ENCODE results near the gene FOXO1. TPM values are rescaled to one million over a fixed set of nuclear protein-coding genes. Genes with fewer than 3 reads are reported as not detected.

FOXO1 gene
- total RNA-seq, 1 donor from 2014 or later = 10.4 TPM

- Histone ChIP-seq H3K27ac (ENCODE audit: low read depth, low read length) (no peak overlapping the region), H3K27me3 (ENCODE audit: insufficient read depth, low read length) (peaks cover 3% of the 10 kb centered on the region), H3K36me3 (ENCODE audit: insufficient read depth, low read length) (no peaks in the 10 kb centered on the region), H3K9me3 (ENCODE audit: insufficient read depth, low read depth, low read length) (no peaks in the 10 kb centered on the region), H2AFZ (ENCODE audit: low read depth, low read length) (no peak overlapping the region), H4K20me1 (ENCODE audit: insufficient read depth, low read length) (no peaks in the 10 kb centered on the region), H3K4me2 (ENCODE audit: low read length) (no peak overlapping the region), H3K79me2 (ENCODE audit: insufficient read depth, low read length) (no peaks in the 10 kb centered on the region), H3K4me3 (ENCODE audit: insufficient read depth, low read depth, low read length) (no peak overlapping the region), H3K9ac (ENCODE audit: low read length) (no peak overlapping the region), H3K4me1 (ENCODE audit: insufficient read depth, low read length) (no peaks in the 10 kb centered on the region)
- TF ChIP-seq CTCF (IDR thresholded peaks at IDR 0.05; ENCODE audit: insufficient read depth, low read depth, low read length) (no peak), EZH2 (IDR thresholded peaks at IDR 0.05; ENCODE audit: insufficient read depth, low read length) (no peak)
- Mint-ChIP-seq H3K4me3 (ENCODE audit: unreplicated experiment) (no peak overlapping the region), H3K4me1 (ENCODE audit: low read depth, unreplicated experiment) (peaks cover 5% of the 10 kb centered on the region), H3K9me3 (ENCODE audit: unreplicated experiment) (no peaks in the 10 kb centered on the region), H3K36me3 (ENCODE audit: low read depth, unreplicated experiment) (no peaks in the 10 kb centered on the region), H3K27ac (ENCODE audit: unreplicated experiment) (no peak overlapping the region), H3K27me3 (ENCODE audit: low read depth, unreplicated experiment) (no peaks in the 10 kb centered on the region)
- FAIRE-seq (no peak), DNase-seq (ENCODE audit: low read depth) (peak; percentile 54)
Measured at GRCh38 chr13:40518481-40518882, 148.0 kb downstream of the FOXO1 start.

DNA sequence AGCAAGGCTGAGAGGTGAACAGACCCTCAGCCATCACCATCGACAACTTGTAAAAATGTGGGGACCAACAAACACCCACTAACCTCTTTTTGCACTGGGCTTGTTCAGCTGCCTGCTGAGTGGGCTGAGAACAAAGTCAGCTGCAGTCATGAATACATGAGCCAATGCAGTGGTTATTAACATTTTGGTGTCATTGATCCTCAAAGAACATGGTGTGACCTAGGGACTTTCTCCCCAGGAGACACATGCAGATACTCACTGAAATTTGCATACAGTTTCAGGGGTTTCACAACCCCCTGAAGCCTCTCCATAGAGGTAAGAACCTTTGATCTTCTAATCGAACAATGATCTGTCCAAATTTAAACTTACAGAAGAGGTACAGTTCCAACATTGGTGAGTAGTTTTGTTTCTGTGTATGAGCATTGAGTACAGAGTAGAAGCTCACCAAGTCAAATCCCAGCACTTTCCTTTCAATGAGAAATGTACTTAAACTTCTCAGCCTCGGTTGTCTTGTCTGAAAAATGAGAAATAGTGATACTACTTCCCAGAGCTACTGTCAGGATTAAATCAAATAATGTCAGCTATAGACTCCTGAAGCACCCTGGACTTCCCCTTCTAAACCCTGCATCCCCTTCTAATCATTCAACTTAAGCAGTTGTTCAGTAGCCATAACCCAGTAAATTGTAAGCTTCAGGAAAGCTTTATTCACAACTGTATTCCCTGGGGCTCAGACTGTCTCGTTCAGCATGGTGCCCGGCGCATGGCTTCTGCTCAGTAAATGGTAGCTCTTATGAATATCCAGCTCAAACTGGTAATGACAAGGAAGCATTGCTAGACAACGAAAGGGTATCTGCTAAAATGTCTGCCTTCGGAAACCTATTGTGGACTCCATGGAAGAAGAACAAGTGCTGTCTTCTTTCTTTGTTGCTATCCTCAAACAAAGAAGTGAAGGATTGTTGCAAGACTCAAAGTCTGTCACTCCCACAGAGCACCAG, 148.7 kb downstream of the FOXO1 start:
- Histone ChIP-seq H2AFZ (ENCODE audit: low read depth, low read length) (no peak overlapping the region), H3K27ac (ENCODE audit: low read depth, low read length) (no peak overlapping the region), H3K4me1 (ENCODE audit: insufficient read depth, low read length) (no peaks in the 10 kb centered on the region), H3K27me3 (ENCODE audit: insufficient read depth, low read length) (peaks cover 3% of the 10 kb centered on the region), H3K36me3 (ENCODE audit: insufficient read depth, low read length) (no peaks in the 10 kb centered on the region), H3K9ac (ENCODE audit: low read length) (no peak overlapping the region), H3K9me3 (ENCODE audit: insufficient read depth, low read depth, low read length) (no peaks in the 10 kb centered on the region), H3K79me2 (ENCODE audit: insufficient read depth, low read length) (no peaks in the 10 kb centered on the region), H4K20me1 (ENCODE audit: insufficient read depth, low read length) (no peaks in the 10 kb centered on the region), H3K4me3 (ENCODE audit: insufficient read depth, low read depth, low read length) (no peak overlapping the region), H3K4me2 (ENCODE audit: low read length) (no peak overlapping the region)
- no peaks in the 10 kb centered on the region for H3K27me3 Mint-ChIP-seq (ENCODE audit: low read depth, unreplicated experiment)
- DNase-seq (ENCODE audit: low read depth) (no peak), FAIRE-seq (no peak)
- H3K4me3 Mint-ChIP-seq (ENCODE audit: unreplicated experiment) = no peak overlapping the region
- peaks cover 7% of the 10 kb centered on the region for H3K4me1 Mint-ChIP-seq (ENCODE audit: low read depth, unreplicated experiment)
- no peaks in the 10 kb centered on the region for H3K9me3 Mint-ChIP-seq (ENCODE audit: unreplicated experiment)
- no peak overlapping the region for H3K27ac Mint-ChIP-seq (ENCODE audit: unreplicated experiment)
- TF ChIP-seq EZH2 (IDR thresholded peaks at IDR 0.05; ENCODE audit: insufficient read depth, low read length) (no peak), CTCF (IDR thresholded peaks at IDR 0.05; ENCODE audit: insufficient read depth, low read depth, low read length) (no peak)
- no peaks in the 10 kb centered on the region for H3K36me3 Mint-ChIP-seq (ENCODE audit: low read depth, unreplicated experiment)

DNA sequence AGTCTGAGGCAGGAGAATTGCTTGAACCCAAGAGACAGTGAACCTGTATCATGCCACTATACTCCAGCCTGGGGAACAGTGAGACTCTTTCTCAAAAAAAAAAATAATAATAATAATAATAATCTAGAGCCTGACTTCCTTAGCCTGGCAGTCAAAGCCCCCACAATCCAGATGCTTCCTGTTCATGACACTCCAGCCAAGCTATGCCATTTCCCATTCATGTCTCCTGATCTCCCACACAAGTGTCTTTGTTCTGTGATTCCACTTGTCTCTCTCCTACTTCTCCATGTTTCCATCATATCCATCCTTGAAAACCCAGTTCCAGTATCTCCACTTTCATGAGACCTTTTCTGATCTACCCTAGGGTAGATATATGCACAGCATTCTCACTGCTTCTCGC, 150.7 kb downstream of the FOXO1 start:
- Histone ChIP-seq H3K9ac (ENCODE audit: low read length) (no peak overlapping the region), H3K4me2 (ENCODE audit: low read length) (no peak overlapping the region), H3K79me2 (ENCODE audit: insufficient read depth, low read length) (no peaks in the 10 kb centered on the region), H3K36me3 (ENCODE audit: insufficient read depth, low read length) (no peaks in the 10 kb centered on the region), H2AFZ (ENCODE audit: low read depth, low read length) (no peak overlapping the region), H3K27ac (ENCODE audit: low read depth, low read length) (no peak overlapping the region), H4K20me1 (ENCODE audit: insufficient read depth, low read length) (no peaks in the 10 kb centered on the region), H3K4me3 (ENCODE audit: insufficient read depth, low read depth, low read length) (no peak overlapping the region), H3K27me3 (ENCODE audit: insufficient read depth, low read length) (peaks cover 3% of the 10 kb centered on the region), H3K4me1 (ENCODE audit: insufficient read depth, low read length) (no peaks in the 10 kb centered on the region), H3K9me3 (ENCODE audit: insufficient read depth, low read depth, low read length) (no peaks in the 10 kb centered on the region)
- Mint-ChIP-seq H3K4me1 (ENCODE audit: low read depth, unreplicated experiment) (peaks cover 7% of the 10 kb centered on the region), H3K27ac (ENCODE audit: unreplicated experiment) (no peak overlapping the region), H3K27me3 (ENCODE audit: low read depth, unreplicated experiment) (no peaks in the 10 kb centered on the region), H3K4me3 (ENCODE audit: unreplicated experiment) (no peak overlapping the region), H3K9me3 (ENCODE audit: unreplicated experiment) (no peaks in the 10 kb centered on the region), H3K36me3 (ENCODE audit: low read depth, unreplicated experiment) (no peaks in the 10 kb centered on the region)
- TF ChIP-seq EZH2 (IDR thresholded peaks at IDR 0.05; ENCODE audit: insufficient read depth, low read length) (no peak), CTCF (IDR thresholded peaks at IDR 0.05; ENCODE audit: insufficient read depth, low read depth, low read length) (no peak)
- DNase-seq (ENCODE audit: low read depth) = no peak
- FAIRE-seq = no peak

All from astrocyte (in vitro differentiated cells and primary cell).